Measurements from ENCODE around the gene PLIN5.

DNA sequence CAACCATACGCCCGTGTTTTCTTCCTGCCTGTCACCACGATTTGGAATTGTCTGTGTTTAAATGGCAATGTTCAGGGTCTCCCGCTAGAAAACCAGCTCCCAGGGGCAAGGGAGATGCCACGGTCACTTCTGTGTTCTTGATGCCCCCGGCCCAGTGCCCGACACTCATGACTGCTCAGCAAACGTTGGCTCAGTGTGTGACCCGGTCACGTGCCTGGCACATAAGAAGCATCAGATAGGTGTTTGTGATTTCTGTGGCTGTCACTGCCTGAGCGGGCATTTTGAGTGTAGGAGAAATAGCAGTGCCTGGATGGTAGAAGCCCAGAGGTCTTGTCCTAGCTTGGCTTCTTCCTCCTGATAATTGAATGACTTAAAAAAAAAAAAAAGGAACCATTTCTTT is 47.5 kb downstream of the PLIN5 start:
- no peak for TF ChIP-seq CTCF (IDR thresholded peaks at IDR 0.05)
- TF ChIP-seq POLR2A (IDR thresholded peaks at IDR 0.05) = no peak
